NCI-H460 (cell line): ENCODE measurements around the gene TMEM108. TPM values are rescaled to one million over a fixed set of nuclear protein-coding genes. Genes with fewer than 3 reads are reported as not detected.

Source experiments
- DNase-seq: peaks from one replicate; pipeline ENCODE4 v3.0.0-alpha.2; 2016; ENCODE audit warnings: low read depth; ENCODE audit errors: extremely low read depth
- total RNA-seq: library from RNA; depleted of rRNA; stranded (reverse); fragments of >200 nt; shearing (Covaris generic); gene quantifications from 2 replicates; pipeline ENCODE4 v1.2.3, GENCODE V29; 2014

TMEM108 gene
- total RNA-seq, 1 experiment from 2014 or later, result not detected

DNA sequence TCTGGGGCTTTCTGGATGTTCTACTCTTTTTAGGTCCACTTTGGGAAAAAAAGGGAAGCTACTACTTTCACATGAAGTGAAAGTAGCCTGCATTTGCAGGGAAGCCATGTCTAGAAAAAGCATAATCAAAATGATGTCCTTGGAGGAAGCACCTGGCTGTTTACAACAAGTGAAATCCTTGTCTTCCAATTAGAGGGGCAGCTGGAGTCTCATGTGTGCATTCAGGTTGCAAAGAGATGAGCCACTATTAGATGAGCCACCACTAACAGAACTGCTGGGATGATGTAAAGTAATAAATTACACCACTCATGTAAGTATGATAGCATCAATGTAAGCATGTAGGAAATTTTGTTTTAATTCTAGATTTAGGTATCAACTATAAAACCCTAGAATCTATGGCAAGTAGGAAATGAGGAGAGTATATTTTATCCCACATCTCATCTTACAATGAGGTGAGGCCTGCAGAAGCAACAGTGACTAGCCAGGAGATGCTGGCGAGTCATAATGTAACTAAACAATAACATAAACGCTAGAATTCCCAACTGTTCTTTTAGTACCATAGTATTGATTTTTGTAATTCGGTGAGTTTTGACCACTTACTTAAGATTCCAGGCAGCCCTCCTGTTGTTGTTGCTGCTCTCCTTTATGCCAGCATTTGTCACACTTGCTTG lies 75.9 kb downstream of the TMEM108 start:
- no peak for DNase-seq

DNA sequence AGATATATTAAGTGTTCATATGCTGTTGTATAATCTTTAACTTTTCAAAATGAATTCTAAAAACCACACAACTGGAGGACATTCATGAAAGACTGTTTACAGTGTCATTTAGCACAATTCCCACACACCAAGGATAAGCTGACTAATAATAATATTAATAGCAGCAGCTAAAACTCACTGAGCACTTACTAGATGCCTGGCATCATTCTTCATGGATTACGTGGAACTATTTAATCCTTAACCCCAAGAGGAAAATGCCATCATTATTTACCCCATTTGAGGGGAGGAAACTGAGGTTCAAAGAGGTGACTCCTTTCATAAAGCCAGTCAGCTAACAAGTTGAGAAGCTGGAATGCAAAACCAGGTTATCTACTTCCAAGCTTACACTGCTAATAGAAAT lies 77.0 kb downstream of the TMEM108 start:
- DNase-seq, result no peak

DNA sequence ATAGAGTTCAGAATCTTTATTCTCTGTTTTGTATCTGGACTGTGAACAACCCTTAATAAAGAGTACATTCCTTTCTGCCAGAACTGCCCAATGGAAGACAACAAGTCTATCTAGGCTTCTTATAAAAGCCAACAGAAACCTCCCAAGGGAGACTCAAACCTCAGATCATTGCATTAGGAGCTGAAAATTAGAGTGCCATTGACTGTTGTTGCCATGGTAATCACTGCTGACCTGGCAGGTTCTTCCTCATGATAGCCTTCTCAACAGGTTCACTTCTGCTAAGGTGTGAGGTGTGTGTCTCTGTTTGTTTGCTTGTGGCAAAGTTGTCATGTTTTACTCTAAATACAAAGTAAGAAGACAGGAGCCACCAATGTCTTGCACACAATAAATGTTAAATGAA lies 79.2 kb downstream of the TMEM108 start:
- no peak for DNase-seq

DNA sequence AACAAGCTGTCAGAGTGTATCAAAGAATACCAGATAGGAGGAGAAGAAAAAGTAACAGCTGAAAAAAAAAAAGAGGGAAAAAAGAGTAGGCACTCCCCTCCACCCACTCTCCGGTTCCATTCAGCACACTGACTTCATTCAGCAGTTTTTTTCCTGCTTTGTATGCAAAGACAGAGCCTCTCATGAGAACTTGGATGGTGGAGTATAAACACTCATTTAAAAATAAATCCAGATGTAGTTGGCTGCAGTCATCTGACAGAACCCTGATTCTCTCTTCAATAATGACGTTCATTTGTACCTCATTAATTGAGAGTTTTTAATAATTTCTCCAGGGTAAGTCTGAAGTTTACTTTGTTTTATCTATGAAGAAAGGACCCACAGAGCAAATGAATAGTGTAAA lies 81.0 kb downstream of the TMEM108 start:
- no peak for DNase-seq

- DNase-seq, result no peak
Observed at GRCh38 chr3:133121450-133121849, 83.3 kb downstream of the TMEM108 start.

DNA sequence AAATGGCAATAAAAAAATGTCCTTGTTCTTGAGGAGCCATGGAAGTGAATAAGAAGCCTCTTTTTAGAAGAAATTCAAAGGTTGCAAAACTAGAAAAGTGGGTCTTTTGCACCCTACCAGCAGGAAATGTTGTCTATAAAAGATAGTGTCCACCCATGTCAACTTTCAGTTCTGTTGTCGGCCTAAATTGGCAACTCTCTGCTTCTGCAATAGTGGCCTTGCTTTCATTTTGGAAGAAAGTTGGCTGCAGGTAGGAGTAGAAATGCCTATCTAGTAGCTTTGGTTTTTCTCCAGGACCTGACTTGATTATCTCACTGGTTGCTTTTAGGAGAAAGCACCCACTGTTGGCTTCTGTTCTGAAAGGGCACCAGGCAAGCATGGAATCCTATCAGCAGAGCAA lies 85.4 kb downstream of the TMEM108 start:
- no peak for DNase-seq

DNA sequence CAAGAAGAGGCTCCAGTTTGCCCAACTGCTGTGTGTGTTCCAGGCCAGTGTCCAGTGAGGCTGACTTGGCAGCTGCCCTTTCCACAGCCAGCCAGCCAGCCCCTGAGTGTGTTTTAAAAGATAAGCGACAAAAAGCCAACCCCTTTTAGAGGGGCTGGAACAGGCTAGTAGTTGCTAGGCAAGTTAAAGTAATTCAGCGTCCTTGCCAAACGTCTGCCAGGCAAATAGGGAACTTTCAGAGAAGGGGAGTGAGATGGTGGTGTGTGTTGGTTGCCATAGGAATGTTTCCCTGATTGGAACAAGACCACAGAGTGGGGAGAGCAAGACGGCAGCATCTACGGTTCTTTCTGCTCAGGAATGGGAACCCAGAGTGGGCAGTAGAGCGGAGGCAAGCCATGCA lies 86.3 kb downstream of the TMEM108 start:
- DNase-seq, result no peak

DNA sequence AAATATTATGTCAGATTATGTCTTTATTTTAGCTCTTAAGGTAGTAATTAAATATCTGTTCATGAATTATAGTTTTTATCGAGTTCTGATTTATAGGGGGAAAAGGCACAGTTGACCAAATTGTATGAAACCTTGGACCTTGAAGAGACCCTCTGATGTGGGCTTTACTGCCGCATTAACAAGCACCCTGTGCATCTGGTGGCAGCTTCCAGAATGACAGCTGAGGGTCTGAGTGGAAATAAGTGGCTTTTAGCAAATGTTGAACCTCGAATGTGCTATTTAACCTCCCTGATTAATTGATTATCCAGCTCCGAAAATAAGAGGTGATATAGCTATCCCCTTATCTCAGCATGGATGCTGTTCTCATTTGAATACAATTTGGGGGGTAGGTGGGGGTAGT lies 87.0 kb downstream of the TMEM108 start:
- no peak for DNase-seq

DNA sequence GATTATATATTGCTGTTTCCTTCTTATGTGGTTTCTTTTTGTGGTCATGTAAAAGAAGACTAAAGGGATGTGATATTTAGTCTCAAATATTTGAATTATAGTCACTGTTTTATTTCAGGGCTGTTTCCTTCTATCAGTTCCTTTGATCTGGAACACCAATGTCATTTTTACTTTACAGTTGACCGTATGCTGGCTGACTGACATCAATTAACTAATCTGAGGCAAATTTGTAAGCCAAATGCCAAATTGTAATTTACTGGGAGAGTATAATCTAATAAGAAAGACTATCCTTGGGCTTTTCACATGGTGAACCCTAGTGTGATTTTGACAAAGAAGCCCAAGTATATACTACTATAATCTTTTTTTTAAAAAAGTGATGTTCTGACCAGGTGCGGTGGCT lies 87.6 kb downstream of the TMEM108 start:
- DNase-seq, result no peak

GRCh38 chr3:133127381-133127780 lies 89.2 kb downstream of the TMEM108 start:
- no peak for DNase-seq

DNA sequence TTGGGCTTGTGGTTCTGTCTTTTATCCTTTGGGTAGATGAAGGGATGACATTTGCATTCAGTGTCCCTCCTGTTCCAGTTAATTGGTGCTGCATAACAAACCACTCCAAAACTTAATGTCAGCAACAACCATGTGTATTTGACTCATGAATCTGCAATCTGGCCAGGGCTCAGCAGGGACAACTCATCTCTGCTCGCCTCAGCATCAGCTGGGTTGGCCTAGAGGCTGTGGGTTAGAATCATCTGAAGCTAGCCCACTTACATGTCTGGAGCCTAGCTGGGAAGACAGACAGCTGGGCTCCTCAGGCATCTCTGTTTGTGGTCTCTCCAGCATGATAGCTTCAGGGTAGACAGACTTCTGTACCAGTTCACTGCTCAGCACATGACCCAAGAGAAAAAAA lies 92.0 kb downstream of the TMEM108 start:
- DNase-seq, result no peak

GRCh38 chr3:133135306-133135705 lies 97.1 kb downstream of the TMEM108 start:
- no peak for DNase-seq

- DNase-seq, result no peak
Observed at GRCh38 chr3:133136114-133137041, 98.2 kb downstream of the TMEM108 start.

GRCh38 chr3:133137042-133137996 lies 99.1 kb downstream of the TMEM108 start:
- no peak for DNase-seq

GRCh38 chr3:133138017-133138416 lies 99.8 kb downstream of the TMEM108 start:
- no peak for DNase-seq

DNA sequence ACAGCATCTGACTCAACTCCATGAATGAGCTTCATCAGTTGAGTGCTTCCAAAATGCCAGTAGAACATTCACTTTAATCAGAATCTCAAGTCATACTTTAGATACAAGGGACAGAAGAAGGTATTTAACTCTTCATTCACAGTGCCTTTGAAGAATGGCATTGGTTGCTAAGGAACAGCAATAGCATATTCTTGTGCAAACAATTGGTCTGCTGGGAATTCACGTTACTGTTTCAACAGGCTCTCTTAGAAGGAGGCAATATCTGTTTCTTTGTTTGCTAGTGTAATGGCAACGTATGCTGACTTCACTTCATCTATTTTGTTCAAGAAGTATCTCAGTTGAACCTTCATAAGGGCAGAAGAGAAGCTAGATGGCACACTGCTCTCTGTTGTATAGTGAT lies 113.9 kb downstream of the TMEM108 start:
- DNase-seq, result no peak

- no peak for DNase-seq
Observed at GRCh38 chr3:133152681-133153220, 114.6 kb downstream of the TMEM108 start.

GRCh38 chr3:133153382-133153781 lies 115.2 kb downstream of the TMEM108 start:
- no peak for DNase-seq

GRCh38 chr3:133157716-133158115 lies 119.5 kb downstream of the TMEM108 start:
- no peak for DNase-seq

- no peak for DNase-seq
Observed at GRCh38 chr3:133158686-133159085, 120.5 kb downstream of the TMEM108 start.
